HG02870 (cell line): ENCODE results near the gene MTCL1.
A peak's percentile ranks its signal among the peaks of the same experiment; 100 is the strongest.

Source experiments
- ATAC-seq: cut with Tn5 transposase; IDR thresholded peaks from one replicate; pipeline ENCODE4 v1.9.1; 2021; ENCODE audit warnings: mild to moderate bottlenecking, moderate library complexity; ENCODE audit not compliant: unreplicated experiment

MTCL1 gene

GRCh38 chr18:8705238-8705960 lies at the start of gene MTCL1:
Gene MTCL1 (plus strand): TSS chr18:8705556. CDS start chr18:8705661, 105 bp downstream.
- peak; percentile 33 for ATAC-seq

GRCh38 chr18:8656232-8656631 lies 49.1 kb upstream of the MTCL1 start:
- no peak for ATAC-seq

- no peak for ATAC-seq
These were observed 48.1 kb upstream of the MTCL1 start for GRCh38 chr18:8657050-8657820.

- no peak for ATAC-seq
These were observed 47.4 kb upstream of the MTCL1 start for GRCh38 chr18:8657873-8658470.

GRCh38 chr18:8658858-8659485 lies 46.4 kb upstream of the MTCL1 start:
- ATAC-seq: no peak

GRCh38 chr18:8659609-8660242 lies 45.6 kb upstream of the MTCL1 start:
- ATAC-seq: no peak

GRCh38 chr18:8660316-8660715 lies 45.0 kb upstream of the MTCL1 start:
- no peak for ATAC-seq

GRCh38 chr18:8661754-8662559 lies 43.4 kb upstream of the MTCL1 start:
- ATAC-seq: no peak

GRCh38 chr18:8662560-8663255 lies 42.6 kb upstream of the MTCL1 start:
- ATAC-seq: no peak

GRCh38 chr18:8667846-8668245 lies 37.5 kb upstream of the MTCL1 start:
- ATAC-seq: no peak

GRCh38 chr18:8668381-8668780 lies 37.0 kb upstream of the MTCL1 start:
- ATAC-seq: no peak

- ATAC-seq: no peak
These were observed 35.8 kb upstream of the MTCL1 start for GRCh38 chr18:8669571-8669970.

- peak; percentile 97 for ATAC-seq
These were observed 31.8 kb upstream of the MTCL1 start for GRCh38 chr18:8673256-8674209.

- ATAC-seq: no peak
These were observed 30.3 kb upstream of the MTCL1 start for GRCh38 chr18:8675057-8675456.

- ATAC-seq: no peak
These were observed 24.2 kb upstream of the MTCL1 start for GRCh38 chr18:8681196-8681595.

GRCh38 chr18:8684577-8684976 lies 20.8 kb upstream of the MTCL1 start:
- ATAC-seq: no peak

- ATAC-seq: no peak
These were observed 20.0 kb upstream of the MTCL1 start for GRCh38 chr18:8685141-8685913.

- no peak for ATAC-seq
These were observed 19.5 kb upstream of the MTCL1 start for GRCh38 chr18:8685914-8686216.
